Vagina (tissue), 2 donors: ENCODE data around the gene ARHGEF4. TPM values are rescaled to one million over a fixed set of nuclear protein-coding genes. Genes with fewer than 3 reads are reported as not detected.

ENCODE experiments used
- DNase-seq, 2 donors: peaks; one replicate each; pipeline ENCODE4 v3.0.0-alpha.2; 2017; ENCODE audit errors: extremely low spot score in 2 of 2
- H3K27ac ChIP-seq: fragments of 200-600 bp; sonication (generic); one replicate; pipeline ENCODE4 v1.5.1; 2019
- H3K27me3 ChIP-seq: fragments of 200-600 bp; sonication (generic); one replicate; pipeline ENCODE4 v1.5.1; 2019
- H3K36me3 ChIP-seq, 2 donors: fragments of 200-600 bp; sonication (generic); one replicate each; pipeline ENCODE4 v1.5.1; 2017 to 2019
- H3K4me1 ChIP-seq: fragments of 200-600 bp; sonication (generic); one replicate; pipeline ENCODE4 v1.5.1; 2019
- H3K4me3 ChIP-seq, 2 donors: fragments of 200-600 bp; sonication (generic); 1 replicate in 1 of 2; 2 replicates in 1 of 2; pipeline ENCODE4 v1.5.1; 2016 to 2019
- H3K9me3 ChIP-seq: fragments of 200-600 bp; sonication (generic); one replicate; pipeline ENCODE4 v1.5.1; 2019
- POLR2A ChIP-seq, 2 donors: fragments of 450-650 bp; IDR thresholded peaks; one replicate each; pipeline ENCODE4 v1.6.1; 2017; ENCODE audit warnings: antibody characterized with exemption in 2 of 2, mild to moderate bottlenecking in 2 of 2, moderate library complexity in 2 of 2
- POLR2AphosphoS5 ChIP-seq, 2 donors: sonication (generic); formaldehyde crosslinking; IDR thresholded peaks; one replicate each; pipeline ENCODE4 v1.9.0; 2017; ENCODE audit warnings: antibody characterized with exemption in 2 of 2, mild to moderate bottlenecking in 2 of 2, low read depth in 1 of 2; ENCODE audit not compliant: insufficient read depth in 1 of 2
- intact Hi-C: fragments of 100-400 bp; cut with DNase I; formaldehyde crosslinking; loops from one replicate; pipeline ENCODE4 v1.15.1; 2023
- total RNA-seq: library from RNA; depleted of rRNA; stranded (reverse); fragments of >200 nt; gene quantifications from one replicate; pipeline ENCODE4 v1.2.3, GENCODE V29; 2016
- TF ChIP-seq, protein P1 (sequence below), 3 experiments: fragments of 450-650 bp in 2 of 3; fragments of 200-600 bp in 1 of 3; sonication (generic) in 1 of 3; IDR thresholded peaks; one replicate each; pipeline ENCODE4 v1.5.1; 2017 to 2019; ENCODE audit warnings: antibody characterized with exemption in 3 of 3, mild to moderate bottlenecking in 2 of 3, moderate library complexity in 2 of 3

ARHGEF4 gene
- total RNA-seq, 1 donor from 2014 or later, result 116 TPM

DNA sequence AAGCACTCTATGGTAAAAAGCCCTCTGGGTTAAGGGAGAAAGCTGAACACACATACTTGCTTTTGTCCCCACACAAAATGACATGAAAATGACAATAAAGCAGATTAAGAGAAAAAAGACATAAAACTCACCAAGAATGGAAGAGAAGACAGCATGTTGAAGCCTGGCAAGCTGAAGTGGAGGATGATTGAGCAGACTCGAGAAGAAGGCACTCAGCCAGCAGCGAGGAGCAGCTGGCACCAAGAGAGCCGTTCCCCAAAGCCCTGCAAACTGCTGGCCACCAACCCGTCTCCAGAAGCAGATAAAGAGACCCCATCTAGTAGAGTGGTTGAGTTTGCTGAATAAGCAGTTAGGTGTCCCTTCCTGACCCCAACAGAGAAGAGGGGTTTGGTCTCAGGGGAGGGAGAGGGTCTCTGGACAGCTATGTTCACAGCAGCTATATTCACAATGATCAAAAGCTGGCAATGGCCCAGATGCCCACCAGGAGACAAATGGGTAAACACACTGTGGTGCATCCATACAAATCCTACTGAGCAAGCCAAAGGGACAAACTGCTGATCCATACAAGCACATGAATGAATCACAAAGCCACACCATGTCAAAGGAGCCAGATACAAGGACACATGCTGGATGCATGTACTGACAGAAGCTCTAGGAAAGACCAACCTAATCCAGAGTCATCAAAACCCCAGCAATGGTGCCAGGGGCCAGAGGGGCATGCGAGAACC, 219.7 kb downstream of the ARHGEF4 start:
- H3K4me3 ChIP-seq, result no peak overlapping the region
- peaks cover 19% of the 10 kb centered on the region for H3K4me1 ChIP-seq
- no peak overlapping the region for H3K27ac ChIP-seq
- intact Hi-C loops, result no loop called here
- H3K9me3 ChIP-seq, result no peaks in the 10 kb centered on the region
- no peaks in the 10 kb centered on the region for H3K27me3 ChIP-seq
- DNase-seq, result no peak
- H3K36me3 ChIP-seq, result peaks cover 0 to 47% of the 10 kb centered on the region in 2 donors
- TF ChIP-seq, protein P1, sequence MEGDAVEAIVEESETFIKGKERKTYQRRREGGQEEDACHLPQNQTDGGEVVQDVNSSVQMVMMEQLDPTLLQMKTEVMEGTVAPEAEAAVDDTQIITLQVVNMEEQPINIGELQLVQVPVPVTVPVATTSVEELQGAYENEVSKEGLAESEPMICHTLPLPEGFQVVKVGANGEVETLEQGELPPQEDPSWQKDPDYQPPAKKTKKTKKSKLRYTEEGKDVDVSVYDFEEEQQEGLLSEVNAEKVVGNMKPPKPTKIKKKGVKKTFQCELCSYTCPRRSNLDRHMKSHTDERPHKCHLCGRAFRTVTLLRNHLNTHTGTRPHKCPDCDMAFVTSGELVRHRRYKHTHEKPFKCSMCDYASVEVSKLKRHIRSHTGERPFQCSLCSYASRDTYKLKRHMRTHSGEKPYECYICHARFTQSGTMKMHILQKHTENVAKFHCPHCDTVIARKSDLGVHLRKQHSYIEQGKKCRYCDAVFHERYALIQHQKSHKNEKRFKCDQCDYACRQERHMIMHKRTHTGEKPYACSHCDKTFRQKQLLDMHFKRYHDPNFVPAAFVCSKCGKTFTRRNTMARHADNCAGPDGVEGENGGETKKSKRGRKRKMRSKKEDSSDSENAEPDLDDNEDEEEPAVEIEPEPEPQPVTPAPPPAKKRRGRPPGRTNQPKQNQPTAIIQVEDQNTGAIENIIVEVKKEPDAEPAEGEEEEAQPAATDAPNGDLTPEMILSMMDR (IDR thresholded peaks at IDR 0.05), result no peak
- no peak for TF ChIP-seq POLR2AphosphoS5 (IDR thresholded peaks at IDR 0.05; ENCODE audit: insufficient read depth in 1 of 2, low read depth in 1 of 2)

DNA sequence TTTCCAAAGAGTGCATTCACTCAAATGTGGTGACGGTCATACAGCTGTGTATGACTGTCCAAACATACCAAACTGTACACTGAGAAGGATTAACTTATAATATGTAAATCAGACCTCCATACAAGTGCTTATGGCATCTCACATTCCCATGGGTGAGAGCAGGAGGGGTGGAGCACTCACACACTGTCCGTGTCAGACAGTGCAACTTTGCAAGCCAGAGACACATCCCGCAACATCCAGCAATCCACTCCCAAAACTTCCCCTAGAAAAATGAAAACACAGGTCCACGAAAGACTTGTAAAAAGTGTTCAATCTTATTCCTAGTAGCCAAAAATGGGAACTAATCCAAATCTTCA, 220.2 kb downstream of the ARHGEF4 start:
- intact Hi-C loops, result no loop called here
- peaks cover 0 to 42% of the 10 kb centered on the region in 2 donors for H3K36me3 ChIP-seq
- no peak for DNase-seq
- no peaks in the 10 kb centered on the region for H3K27me3 ChIP-seq
- H3K9me3 ChIP-seq, result no peaks in the 10 kb centered on the region
- no peak overlapping the region for H3K4me3 ChIP-seq
- TF ChIP-seq, protein P1 (IDR thresholded peaks at IDR 0.05), result no peak
- TF ChIP-seq POLR2AphosphoS5 (IDR thresholded peaks at IDR 0.05; ENCODE audit: insufficient read depth in 1 of 2, low read depth in 1 of 2), result no peak
- no peak for TF ChIP-seq POLR2A (IDR thresholded peaks at IDR 0.05)
- no peak overlapping the region for H3K27ac ChIP-seq
- peaks cover 25% of the 10 kb centered on the region for H3K4me1 ChIP-seq

DNA sequence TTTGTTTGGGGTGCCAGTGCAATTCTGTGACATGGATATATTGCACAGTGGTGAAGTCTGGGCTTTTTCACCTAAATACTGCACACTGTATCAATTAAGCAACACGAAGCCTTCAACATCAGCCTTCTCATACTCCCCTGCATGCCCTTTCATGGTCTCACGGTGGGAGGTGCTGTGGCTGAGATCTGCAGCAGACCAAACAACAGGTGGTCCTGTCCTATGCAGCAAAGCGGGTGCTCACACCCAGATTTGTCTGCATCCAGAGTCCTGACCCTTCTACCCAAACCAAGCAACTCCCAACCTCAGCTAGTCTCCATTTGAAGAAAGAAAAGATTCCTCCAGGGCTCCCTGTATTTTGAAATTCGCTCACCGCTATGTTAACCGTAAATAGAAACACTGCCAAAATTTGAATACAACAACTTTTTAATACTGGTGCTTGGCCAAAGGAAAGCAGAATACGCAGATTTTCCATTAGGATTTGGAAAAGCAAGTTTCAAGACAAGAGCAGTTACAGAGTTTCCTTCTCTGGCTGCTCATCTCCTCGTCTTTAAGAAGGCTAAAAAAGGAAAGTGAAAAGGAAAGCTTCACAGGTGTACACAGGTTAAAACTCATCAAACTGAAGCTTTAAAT, 221.6 kb downstream of the ARHGEF4 start:
- Histone ChIP-seq H3K27ac (no peak overlapping the region), H3K27me3 (no peaks in the 10 kb centered on the region), H3K4me3 (no peak overlapping the region), H3K9me3 (no peaks in the 10 kb centered on the region), H3K36me3 (peaks cover 0 to 28% of the 10 kb centered on the region in 2 donors), H3K4me1 (peaks cover 28% of the 10 kb centered on the region)
- no peak for DNase-seq
- intact Hi-C loops, result no loop called here
- TF ChIP-seq POLR2A (IDR thresholded peaks at IDR 0.05) (no peak), POLR2AphosphoS5 (IDR thresholded peaks at IDR 0.05; ENCODE audit: insufficient read depth in 1 of 2, low read depth in 1 of 2) (no peak)
- TF ChIP-seq, protein P1 (IDR thresholded peaks at IDR 0.05), result no peak

DNA sequence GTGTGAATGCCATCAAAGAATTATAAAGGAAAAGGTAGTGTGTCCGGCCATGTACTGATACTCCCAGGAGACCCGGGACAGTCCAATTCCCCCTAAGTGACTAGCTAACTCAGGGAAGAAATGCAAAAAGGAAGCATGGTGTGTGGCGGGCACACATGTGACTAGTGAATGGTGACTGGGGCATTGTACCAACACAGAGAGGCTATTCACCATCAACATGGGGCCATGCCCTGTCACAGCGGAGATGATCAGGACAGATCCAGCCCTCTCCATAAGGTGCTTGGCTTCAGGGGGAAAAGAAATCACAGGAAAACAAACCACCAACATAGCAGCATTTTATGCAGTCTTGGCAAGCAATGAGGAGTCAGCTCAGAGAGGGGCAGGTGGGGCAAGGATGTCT, 222.2 kb downstream of the ARHGEF4 start:
- DNase-seq, result no peak
- peaks cover 0 to 23% of the 10 kb centered on the region in 2 donors for H3K36me3 ChIP-seq
- H3K4me1 ChIP-seq, result peaks cover 28% of the 10 kb centered on the region
- TF ChIP-seq POLR2AphosphoS5 (IDR thresholded peaks at IDR 0.05; ENCODE audit: insufficient read depth in 1 of 2, low read depth in 1 of 2) (no peak), POLR2A (IDR thresholded peaks at IDR 0.05) (no peak)
- TF ChIP-seq, protein P1 (IDR thresholded peaks at IDR 0.05), result no peak
- intact Hi-C loops, result no loop called here
- H3K4me3 ChIP-seq, result no peak overlapping the region
- H3K27me3 ChIP-seq, result no peaks in the 10 kb centered on the region
- H3K9me3 ChIP-seq, result no peaks in the 10 kb centered on the region
- H3K27ac ChIP-seq, result no peak overlapping the region
